Dendritic cell treated with granulocyte-macrophage colony-stimulating factor and Interleukin-4, amounts not matched to agents 40 ng/mL and 50 ng/mL, for 4 days (primary cell): ENCODE data around the gene WDR70.
"Not testable (repeated sequence)": the region's sequence is repeated elsewhere in the genome, so short reads cannot be mapped to it uniquely, and the experiment has no call there.

ENCODE experiments used
- H3K27ac Mint-ChIP-seq: one replicate; pipeline ENCODE4 v1.8.0; 2022; ENCODE audit warnings: mild to moderate bottlenecking, mixed read lengths
- H3K27me3 Mint-ChIP-seq: one replicate; pipeline ENCODE4 v1.8.0; 2022; ENCODE audit warnings: mild to moderate bottlenecking, mixed read lengths
- H3K36me3 Mint-ChIP-seq: one replicate; pipeline ENCODE4 v1.8.0; 2022; ENCODE audit warnings: low read depth, mixed read lengths
- H3K4me1 Mint-ChIP-seq: one replicate; pipeline ENCODE4 v1.8.0; 2022; ENCODE audit warnings: low read depth, mixed read lengths
- H3K4me3 Mint-ChIP-seq: one replicate; pipeline ENCODE4 v1.8.0; 2022; ENCODE audit warnings: mild to moderate bottlenecking, moderate library complexity, mixed read lengths
- H3K9me3 Mint-ChIP-seq: one replicate; pipeline ENCODE4 v1.8.0; 2022; ENCODE audit warnings: mixed read lengths
- intact Hi-C: fragments of 100-400 bp; cut with micrococcal nuclease; formaldehyde crosslinking; loops from one replicate; pipeline ENCODE4 v1.15.0; 2022

The WDR70 gene

DNA sequence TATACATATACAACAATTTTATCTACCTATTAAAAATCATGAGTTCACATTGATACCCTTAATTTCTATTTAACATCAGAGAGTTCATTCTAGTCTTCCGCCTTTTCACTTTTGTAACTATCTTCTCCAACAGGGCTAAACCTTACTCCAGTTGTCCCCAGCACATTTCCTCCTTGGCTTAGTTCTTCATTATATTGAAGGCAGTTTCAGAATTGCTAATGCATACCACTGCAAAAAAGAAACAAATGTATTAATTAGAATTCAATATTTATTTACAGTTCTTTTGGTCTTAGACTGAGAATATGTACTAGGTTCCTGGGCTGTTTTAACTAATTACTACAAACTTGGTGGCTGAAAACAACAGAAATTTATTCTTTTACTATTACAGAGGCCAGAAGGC, 132.5 kb downstream of the WDR70 start:
- Mint-ChIP-seq H3K4me1 (peaks cover 6% of the 10 kb centered on the region), H3K4me3 (no peak overlapping the region), H3K27me3 (no peaks in the 10 kb centered on the region), H3K27ac (no peak overlapping the region), H3K36me3 (peaks cover 10% of the 10 kb centered on the region), H3K9me3 (no peaks in the 10 kb centered on the region)
- intact Hi-C loops, result no loop called here

DNA sequence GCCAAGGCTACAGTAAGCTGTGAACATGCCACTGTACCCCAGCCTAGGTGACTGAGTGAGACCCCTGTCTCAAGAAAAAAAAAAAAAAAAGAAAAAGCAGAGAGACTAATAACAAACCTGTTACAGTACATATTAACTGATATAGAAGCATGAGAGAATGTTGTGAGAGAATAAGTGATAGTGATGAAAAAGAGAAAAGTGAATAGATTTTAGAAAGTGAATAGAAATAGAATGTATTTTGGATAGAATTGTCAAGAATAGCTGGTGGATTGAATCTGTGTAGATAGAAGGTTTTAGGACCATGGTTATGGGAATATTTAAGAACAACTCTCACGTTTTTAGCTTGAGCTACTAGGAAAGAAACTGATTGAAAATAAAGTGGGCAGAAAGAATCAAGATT, 135.8 kb downstream of the WDR70 start:
- Mint-ChIP-seq H3K9me3 (peaks cover 17% of the 10 kb centered on the region), H3K27me3 (no peaks in the 10 kb centered on the region), H3K27ac (no peak overlapping the region), H3K4me3 (no peak overlapping the region), H3K36me3 (peaks cover 26% of the 10 kb centered on the region), H3K4me1 (peaks cover 6% of the 10 kb centered on the region)
- intact Hi-C loops, result no loop called here

DNA sequence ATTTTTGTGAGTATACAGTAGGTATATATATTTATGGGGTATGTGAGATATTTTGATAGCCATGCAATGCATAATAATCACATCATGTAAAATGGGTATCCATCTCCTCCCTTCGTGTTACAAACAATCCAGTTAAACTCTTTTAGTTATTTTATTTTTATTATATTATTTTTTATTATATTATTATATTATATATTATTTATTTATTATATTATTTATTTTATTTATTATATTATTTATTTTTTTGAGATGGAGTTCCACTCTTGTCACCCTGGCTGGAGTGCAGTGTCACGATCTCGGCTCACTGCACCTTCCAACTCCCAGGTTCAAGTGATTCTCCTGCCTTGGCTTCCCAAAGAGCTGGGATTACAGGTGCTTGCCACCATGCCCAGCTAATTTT, 138.6 kb downstream of the WDR70 start:
- intact Hi-C loops, result no loop called here
- Mint-ChIP-seq H3K27ac (no peak overlapping the region), H3K27me3 (no peaks in the 10 kb centered on the region), H3K36me3 (peaks cover 46% of the 10 kb centered on the region), H3K9me3 (peaks cover 17% of the 10 kb centered on the region), H3K4me1 (peaks cover 6% of the 10 kb centered on the region), H3K4me3 (no peak overlapping the region)

DNA sequence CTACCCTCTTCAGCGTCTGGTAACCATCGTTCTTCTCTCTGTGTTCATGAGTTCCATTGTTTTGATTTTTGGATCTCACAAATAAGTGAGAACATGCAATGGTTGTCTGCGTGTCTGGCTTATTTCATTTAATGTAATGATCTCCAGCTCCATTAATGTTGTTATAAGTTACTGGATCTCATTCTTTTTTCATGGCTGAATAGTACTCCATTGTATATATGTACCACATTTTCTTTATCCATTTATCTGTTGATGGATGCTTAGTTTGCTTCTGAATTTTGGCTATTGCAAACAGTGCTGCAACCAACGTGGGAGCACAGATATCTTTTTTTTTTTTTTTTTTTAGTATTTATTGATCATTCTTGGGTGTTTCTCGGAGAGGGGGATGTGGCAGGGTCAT, 139.2 kb downstream of the WDR70 start:
- H3K4me3 Mint-ChIP-seq, H3K27ac Mint-ChIP-seq, intact Hi-C loops, H3K27me3 Mint-ChIP-seq, H3K4me1 Mint-ChIP-seq: not testable (repeated sequence)
- H3K36me3 Mint-ChIP-seq, result peaks cover 51% of the 10 kb centered on the region
- H3K9me3 Mint-ChIP-seq, result peaks cover 22% of the 10 kb centered on the region

DNA sequence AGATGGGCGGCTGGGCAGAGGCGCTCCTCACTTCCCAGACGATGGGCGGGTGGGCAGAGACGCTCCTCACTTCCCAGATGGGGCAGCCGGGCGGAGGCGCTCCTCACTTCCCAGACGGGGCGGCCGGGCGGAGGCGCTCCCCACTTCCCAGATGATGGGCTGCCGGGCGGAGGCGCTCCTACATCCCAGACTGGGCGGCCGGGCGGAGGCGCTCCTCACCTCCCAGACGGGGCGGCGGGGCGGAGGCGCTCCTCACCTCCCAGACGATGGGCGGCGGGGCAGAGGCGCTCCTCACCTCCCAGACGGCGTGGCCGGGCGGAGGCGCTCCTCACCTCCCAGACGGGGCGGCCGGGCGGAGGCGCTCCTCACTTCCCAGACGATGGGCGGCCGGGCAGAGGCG, 140.2 kb downstream of the WDR70 start:
- Mint-ChIP-seq H3K4me3 (no peak overlapping the region), H3K9me3 (peaks cover 32% of the 10 kb centered on the region), H3K4me1 (no peaks in the 10 kb centered on the region), H3K27ac (no peak overlapping the region), H3K27me3 (no peaks in the 10 kb centered on the region), H3K36me3 (peaks cover 54% of the 10 kb centered on the region)
- intact Hi-C loops, result no loop called here

DNA sequence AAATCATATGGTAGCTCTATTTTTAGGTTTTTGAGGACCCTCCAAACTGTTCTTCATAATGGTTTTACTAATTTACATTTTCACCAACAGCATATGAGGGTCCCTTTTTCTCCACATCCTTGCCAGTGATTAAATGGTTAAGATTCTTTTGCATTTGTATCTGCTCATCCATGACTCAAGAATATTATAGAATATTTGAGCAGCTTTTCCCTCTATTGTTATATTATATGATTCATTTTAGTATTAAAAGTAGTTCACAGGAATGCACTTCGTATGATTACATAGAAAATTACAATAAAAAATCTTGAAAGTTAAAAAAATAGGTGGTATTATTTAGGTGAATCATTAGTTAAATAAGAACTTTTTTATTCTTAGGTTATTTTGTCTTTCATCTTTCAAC, 140.7 kb downstream of the WDR70 start:
- intact Hi-C loops, result no loop called here
- H3K4me1 Mint-ChIP-seq, result no peaks in the 10 kb centered on the region
- H3K4me3 Mint-ChIP-seq, result no peak overlapping the region
- H3K27me3 Mint-ChIP-seq, result no peaks in the 10 kb centered on the region
- H3K9me3 Mint-ChIP-seq, result peaks cover 37% of the 10 kb centered on the region
- H3K27ac Mint-ChIP-seq, result no peak overlapping the region
- peaks cover 54% of the 10 kb centered on the region for H3K36me3 Mint-ChIP-seq

DNA sequence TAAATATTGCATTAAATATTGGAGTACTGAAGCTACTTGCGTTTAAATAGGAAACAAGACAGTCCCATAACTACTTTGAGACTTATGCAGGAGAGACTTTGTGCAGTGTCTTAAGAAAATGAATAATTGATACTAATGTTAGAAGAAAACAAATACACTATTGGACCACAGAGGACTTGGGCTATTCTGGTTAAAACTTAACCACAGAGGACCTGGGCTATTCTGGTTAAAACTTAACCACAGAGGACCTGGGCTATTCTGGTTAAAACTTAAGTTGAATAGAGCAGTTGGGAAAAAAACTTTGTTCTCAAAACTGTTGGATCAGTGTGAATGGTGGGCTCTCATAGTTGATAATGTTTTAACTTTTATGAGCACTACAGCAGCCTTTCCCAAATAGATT, 141.7 kb downstream of the WDR70 start:
- peaks cover 54% of the 10 kb centered on the region for H3K36me3 Mint-ChIP-seq
- H3K4me1 Mint-ChIP-seq, result no peaks in the 10 kb centered on the region
- H3K27me3 Mint-ChIP-seq, result no peaks in the 10 kb centered on the region
- peaks cover 47% of the 10 kb centered on the region for H3K9me3 Mint-ChIP-seq
- no peak overlapping the region for H3K27ac Mint-ChIP-seq
- intact Hi-C loops, result no loop called here
- H3K4me3 Mint-ChIP-seq, result no peak overlapping the region

DNA sequence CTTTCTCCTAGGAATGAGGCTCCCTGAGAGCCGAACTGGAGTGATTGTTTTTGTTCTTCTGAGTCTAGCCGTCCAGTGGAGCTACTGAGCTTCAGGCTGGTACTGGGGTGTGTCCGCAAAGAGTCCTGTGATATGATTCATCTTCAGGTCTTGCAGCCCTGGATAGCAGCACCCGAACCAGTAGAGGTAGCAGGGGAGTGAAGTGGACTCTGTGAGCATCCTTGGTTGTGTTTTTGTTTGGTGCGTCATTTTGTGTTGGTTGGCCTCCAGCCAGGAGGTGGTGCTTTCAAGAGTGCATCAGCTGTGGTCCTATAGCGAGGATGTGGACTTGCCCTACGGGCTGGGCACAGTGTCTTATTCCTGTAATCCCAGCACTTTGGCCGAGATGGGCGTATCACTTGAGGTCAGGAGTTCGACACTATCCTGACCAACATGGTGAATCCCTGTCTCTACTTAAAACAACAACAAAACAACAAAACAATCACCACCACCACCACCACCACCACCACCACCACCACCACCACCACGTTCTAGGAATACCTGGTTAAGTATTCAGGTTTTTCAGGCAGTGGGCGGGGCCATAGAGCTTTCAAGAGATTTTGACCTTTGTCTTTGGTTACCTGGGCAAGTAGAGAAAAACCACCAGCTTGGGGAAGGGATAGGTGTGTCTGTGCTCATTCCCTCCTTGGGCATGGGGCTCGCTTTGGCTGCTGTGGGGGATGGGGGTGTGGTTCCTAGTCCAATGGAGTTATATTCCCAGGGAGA, 154.0 kb downstream of the WDR70 start:
- peaks cover 23% of the 10 kb centered on the region for H3K36me3 Mint-ChIP-seq
- H3K9me3 Mint-ChIP-seq, result peaks cover 39% of the 10 kb centered on the region
- H3K4me3 Mint-ChIP-seq, result no peak overlapping the region
- no peaks in the 10 kb centered on the region for H3K27me3 Mint-ChIP-seq
- intact Hi-C loops, result no loop called here
- no peaks in the 10 kb centered on the region for H3K4me1 Mint-ChIP-seq
- no peak overlapping the region for H3K27ac Mint-ChIP-seq

DNA sequence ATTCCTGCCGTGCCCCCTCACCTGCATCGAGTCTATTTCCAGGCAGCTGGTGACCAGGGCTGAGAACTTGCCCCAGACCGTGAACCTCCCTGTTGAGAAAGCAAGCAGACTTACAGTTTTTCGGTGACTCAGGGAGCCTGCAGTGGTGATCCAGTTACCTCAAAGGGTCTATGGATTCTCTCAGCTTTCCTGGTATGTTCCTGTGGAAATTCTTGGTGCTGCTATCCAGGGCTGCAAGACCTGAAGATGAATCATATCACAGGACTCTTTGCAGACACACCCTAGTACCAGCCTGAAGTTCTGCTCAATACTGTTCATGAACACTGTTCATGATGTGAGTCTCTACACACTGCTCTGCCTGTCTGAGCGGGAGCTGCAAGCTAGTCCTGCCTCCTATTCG, 154.7 kb downstream of the WDR70 start:
- peaks cover 23% of the 10 kb centered on the region for H3K36me3 Mint-ChIP-seq

DNA sequence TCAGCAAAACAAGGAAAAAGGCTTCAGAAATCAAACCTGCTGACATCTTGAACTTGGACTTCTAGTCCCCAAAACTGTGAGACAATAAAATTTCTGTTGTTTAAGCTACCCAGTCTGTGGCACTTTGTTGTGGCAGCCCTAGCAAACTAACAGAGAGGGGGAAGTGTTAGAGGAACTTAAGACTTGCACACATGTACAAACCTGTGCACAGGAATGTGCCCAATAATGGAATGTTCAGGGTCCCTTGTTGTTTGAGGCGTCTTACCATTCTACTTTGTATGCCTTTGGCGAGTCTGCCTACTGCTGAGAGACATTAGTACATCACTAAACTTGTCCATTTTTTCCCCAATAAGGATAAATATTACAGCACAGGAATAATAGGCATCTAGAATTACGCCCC, 160.3 kb downstream of the WDR70 start:
- H3K4me3 Mint-ChIP-seq, result no peak overlapping the region
- no peaks in the 10 kb centered on the region for H3K4me1 Mint-ChIP-seq
- no peaks in the 10 kb centered on the region for H3K27me3 Mint-ChIP-seq
- intact Hi-C loops, result no loop called here
- no peak overlapping the region for H3K27ac Mint-ChIP-seq
- H3K36me3 Mint-ChIP-seq, result peaks cover 8% of the 10 kb centered on the region
- H3K9me3 Mint-ChIP-seq, result no peaks in the 10 kb centered on the region

More for the DNA sequence above, 154.7 kb downstream of the WDR70 start:
- intact Hi-C loops, result no loop called here
- Mint-ChIP-seq H3K4me3 (no peak overlapping the region), H3K27ac (no peak overlapping the region), H3K27me3 (no peaks in the 10 kb centered on the region), H3K4me1 (no peaks in the 10 kb centered on the region), H3K9me3 (peaks cover 39% of the 10 kb centered on the region)

DNA sequence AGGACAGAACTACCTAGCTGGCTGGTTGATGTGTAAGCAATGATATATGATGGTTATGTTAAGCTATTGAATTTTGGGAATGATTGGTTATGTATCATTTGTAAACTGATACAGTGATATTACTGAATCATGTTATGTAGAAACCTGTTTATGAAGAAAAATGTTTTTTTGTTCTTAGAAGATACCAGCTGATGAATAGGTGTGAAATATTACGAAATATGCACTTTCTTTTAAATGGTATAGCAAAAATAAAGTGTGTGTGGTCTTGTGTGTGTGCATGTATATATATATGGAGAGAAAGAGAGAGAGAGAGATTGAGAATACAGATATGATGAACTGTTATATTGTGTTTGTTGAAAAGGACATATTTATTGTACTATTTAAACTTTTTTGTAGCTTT, 164.1 kb downstream of the WDR70 start:
- H3K9me3 Mint-ChIP-seq, result no peaks in the 10 kb centered on the region
- intact Hi-C loops, result no loop called here
- no peak overlapping the region for H3K27ac Mint-ChIP-seq

DNA sequence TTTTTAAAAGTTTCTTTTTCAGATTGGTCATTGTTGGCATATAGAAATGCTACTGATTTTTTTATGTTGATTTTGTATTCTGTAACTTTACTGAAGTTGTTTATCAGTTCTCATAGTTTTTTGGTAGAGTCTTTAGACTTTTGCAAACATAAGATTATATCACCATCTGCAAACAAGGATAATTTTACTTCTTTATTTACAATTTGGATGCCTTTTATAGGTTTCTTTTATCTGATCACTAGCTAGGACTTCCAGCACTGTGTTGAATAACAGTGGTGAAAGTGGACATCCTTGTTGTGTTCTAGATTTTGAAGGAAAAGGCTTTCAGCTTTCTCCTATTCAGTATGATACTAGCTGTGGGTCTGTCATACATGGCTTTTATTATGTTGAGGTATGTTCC, 170.3 kb downstream of the WDR70 start:
- H3K4me3 Mint-ChIP-seq, result no peak overlapping the region
- H3K9me3 Mint-ChIP-seq, result no peaks in the 10 kb centered on the region
- intact Hi-C loops, result no loop called here
- no peaks in the 10 kb centered on the region for H3K36me3 Mint-ChIP-seq
- peaks cover 6% of the 10 kb centered on the region for H3K4me1 Mint-ChIP-seq
- no peak overlapping the region for H3K27ac Mint-ChIP-seq
- H3K27me3 Mint-ChIP-seq, result no peaks in the 10 kb centered on the region

More for the DNA sequence above, 164.1 kb downstream of the WDR70 start:
- H3K4me1 Mint-ChIP-seq, result no peaks in the 10 kb centered on the region
- peaks cover 6% of the 10 kb centered on the region for H3K36me3 Mint-ChIP-seq
- H3K27me3 Mint-ChIP-seq, result no peaks in the 10 kb centered on the region
- no peak overlapping the region for H3K4me3 Mint-ChIP-seq

DNA sequence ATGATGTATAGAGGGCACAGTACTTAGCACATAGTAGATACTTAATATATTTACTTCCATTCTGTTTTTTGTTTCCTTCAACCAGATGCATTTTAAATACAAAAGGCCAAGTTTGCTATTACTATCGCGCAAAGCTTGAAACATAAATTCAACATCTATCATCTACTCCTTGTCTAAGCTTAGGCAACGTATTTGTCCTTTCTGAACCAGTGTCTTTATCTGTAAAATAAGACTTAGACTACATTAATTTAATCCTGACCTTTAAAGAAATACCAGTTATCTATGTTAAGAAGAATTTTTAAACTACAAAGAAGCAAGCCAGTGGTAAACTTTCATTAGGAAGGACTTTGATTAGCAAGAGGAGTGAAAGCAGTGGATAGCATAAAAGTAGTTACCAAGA, 173.0 kb downstream of the WDR70 start:
- no peaks in the 10 kb centered on the region for H3K27me3 Mint-ChIP-seq
- no peaks in the 10 kb centered on the region for H3K36me3 Mint-ChIP-seq
- H3K4me1 Mint-ChIP-seq, result peaks cover 12% of the 10 kb centered on the region
- no peak overlapping the region for H3K27ac Mint-ChIP-seq
- intact Hi-C loops, result loop anchor here (10.0 kb wide), 1 partner anchor 137 kb away; no protein-coding TSS in a partner anchor
- H3K9me3 Mint-ChIP-seq, result no peaks in the 10 kb centered on the region
- H3K4me3 Mint-ChIP-seq, result no peak overlapping the region

DNA sequence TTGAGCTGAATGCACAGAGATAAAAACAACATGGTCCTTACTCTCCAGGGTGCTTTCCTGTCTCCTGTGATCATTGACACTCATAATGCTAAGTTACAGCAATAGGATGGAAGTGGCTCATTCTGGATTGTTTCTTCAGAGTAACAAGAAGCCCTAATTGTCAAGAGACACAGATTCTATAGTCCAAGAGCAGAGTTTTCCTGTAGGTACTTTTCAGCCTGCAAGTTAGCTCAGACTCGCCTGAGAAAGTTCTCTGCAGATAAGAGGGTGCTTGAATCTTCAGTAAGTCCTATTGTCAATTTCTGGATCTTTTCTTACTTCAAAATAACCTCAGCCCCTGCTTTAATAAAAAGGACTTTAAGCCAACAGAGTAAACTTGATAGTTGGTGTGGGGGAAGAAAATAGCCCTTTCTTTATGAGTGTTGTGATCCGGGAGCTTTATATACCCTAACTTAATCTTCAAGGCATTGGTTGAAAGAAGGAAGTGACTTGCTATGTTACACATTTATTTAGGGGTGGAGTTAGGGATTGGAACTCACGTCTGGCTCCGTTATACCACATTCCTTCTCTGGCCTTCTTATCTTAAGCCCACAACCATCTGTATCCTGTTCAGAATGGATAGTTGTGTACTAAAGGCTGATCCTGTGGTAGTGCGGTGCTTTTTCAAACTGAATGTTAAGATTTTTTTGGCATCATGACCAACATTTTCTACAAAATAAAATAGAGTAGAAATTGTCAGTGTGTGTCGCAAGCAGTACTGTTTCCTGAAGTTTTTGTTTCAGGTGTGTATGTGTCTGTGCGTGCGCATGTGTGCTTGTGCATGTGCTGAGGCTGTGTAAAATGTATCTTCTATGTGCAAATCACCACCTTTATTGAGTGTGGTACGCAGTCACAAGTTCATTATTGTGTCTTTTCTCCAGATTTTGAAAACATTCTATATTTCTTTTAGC, 173.9 kb downstream of the WDR70 start:
- peaks cover 12% of the 10 kb centered on the region for H3K4me1 Mint-ChIP-seq
- no peak overlapping the region for H3K4me3 Mint-ChIP-seq

More for the DNA sequence above, 173.9 kb downstream of the WDR70 start:
- intact Hi-C loops, result loop anchor here (10.0 kb wide), 1 partner anchor 138 kb away; no protein-coding TSS in a partner anchor
- no peaks in the 10 kb centered on the region for H3K9me3 Mint-ChIP-seq
- H3K27ac Mint-ChIP-seq, result no peak overlapping the region
- H3K27me3 Mint-ChIP-seq, result no peaks in the 10 kb centered on the region
- no peaks in the 10 kb centered on the region for H3K36me3 Mint-ChIP-seq
